GM12878 (cell line): ENCODE data around the gene SRD5A1.

Source experiments
- CBFB ChIP-seq: IDR thresholded peaks from 2 replicates; pipeline ENCODE4 v1.6.1; 2016; ENCODE audit warnings: antibody characterized with exemption, low read depth
- CREB1 ChIP-seq: IDR thresholded peaks from 2 replicates; pipeline ENCODE4 v1.6.1; 2012; ENCODE audit warnings: low read depth, mild to moderate bottlenecking, inconsistent platforms
- CTCF ChIP-seq, 3 experiments: IDR thresholded peaks in 2 of 3; conservative IDR thresholded peaks in 1 of 3; 2 replicates each; pipeline ENCODE4 v1.5.1; 2011; ENCODE audit warnings: low read depth in 3 of 3, low read length in 3 of 3, mild to moderate bottlenecking in 3 of 3, control low read depth in 2 of 3, moderate library complexity in 2 of 3, inconsistent platforms in 1 of 3, mixed read lengths in 1 of 3; ENCODE audit not compliant: control insufficient read depth in 2 of 3, insufficient read depth in 1 of 3; ENCODE audit errors: extremely low read depth in 1 of 3
- E2F8 ChIP-seq: fragments of 450-650 bp; IDR thresholded peaks from 2 replicates; pipeline ENCODE4 v1.6.1; 2018; ENCODE audit warnings: mild to moderate bottlenecking, low read depth, moderate library complexity; ENCODE audit not compliant: partially characterized antibody
- EZH2 ChIP-seq: IDR thresholded peaks from 2 replicates; pipeline ENCODE4 v1.6.1; 2012; ENCODE audit warnings: low read depth, mild to moderate bottlenecking, control low read depth, inconsistent platforms, low read length, borderline replicate concordance; ENCODE audit not compliant: control insufficient read depth
- KDM1A ChIP-seq: fragments of 200-600 bp; sonication (generic); IDR thresholded peaks from 2 replicates; pipeline ENCODE4 v1.6.1; 2016; ENCODE audit warnings: borderline replicate concordance
- RELA ChIP-seq: fragments of 450-650 bp; IDR thresholded peaks from 2 replicates; pipeline ENCODE4 v1.8.0; 2014; ENCODE audit warnings: borderline replicate concordance; ENCODE audit not compliant: partially characterized antibody
- SP1 ChIP-seq: IDR thresholded peaks from one replicate; pipeline ENCODE4 v1.6.1; 2011; ENCODE audit warnings: low read depth, low read length
- TCF7 ChIP-seq: IDR thresholded peaks from 2 replicates; pipeline ENCODE4 v1.6.1; 2014; ENCODE audit warnings: antibody characterized with exemption, borderline replicate concordance
- TF ChIP-seq, protein P1 (sequence below): IDR thresholded peaks from 2 replicates; pipeline ENCODE4 v1.6.1; 2012; ENCODE audit warnings: mild to moderate bottlenecking, low read depth, low read length

- TF ChIP-seq CTCF (IDR thresholded peaks at IDR 0.05 in 2 of 3, conservative IDR thresholded peaks at IDR 0.05 in 1 of 3; ENCODE audit: control insufficient read depth in 2 of 3, extremely low read depth in 1 of 3, insufficient read depth in 1 of 3, low read depth in 3 of 3, low read length in 3 of 3) = no peak
- TF ChIP-seq EZH2 = no peak
- no peak for TF ChIP-seq CBFB
- TF ChIP-seq RELA = no peak
- TF ChIP-seq KDM1A = no peak
- TF ChIP-seq, protein P1, sequence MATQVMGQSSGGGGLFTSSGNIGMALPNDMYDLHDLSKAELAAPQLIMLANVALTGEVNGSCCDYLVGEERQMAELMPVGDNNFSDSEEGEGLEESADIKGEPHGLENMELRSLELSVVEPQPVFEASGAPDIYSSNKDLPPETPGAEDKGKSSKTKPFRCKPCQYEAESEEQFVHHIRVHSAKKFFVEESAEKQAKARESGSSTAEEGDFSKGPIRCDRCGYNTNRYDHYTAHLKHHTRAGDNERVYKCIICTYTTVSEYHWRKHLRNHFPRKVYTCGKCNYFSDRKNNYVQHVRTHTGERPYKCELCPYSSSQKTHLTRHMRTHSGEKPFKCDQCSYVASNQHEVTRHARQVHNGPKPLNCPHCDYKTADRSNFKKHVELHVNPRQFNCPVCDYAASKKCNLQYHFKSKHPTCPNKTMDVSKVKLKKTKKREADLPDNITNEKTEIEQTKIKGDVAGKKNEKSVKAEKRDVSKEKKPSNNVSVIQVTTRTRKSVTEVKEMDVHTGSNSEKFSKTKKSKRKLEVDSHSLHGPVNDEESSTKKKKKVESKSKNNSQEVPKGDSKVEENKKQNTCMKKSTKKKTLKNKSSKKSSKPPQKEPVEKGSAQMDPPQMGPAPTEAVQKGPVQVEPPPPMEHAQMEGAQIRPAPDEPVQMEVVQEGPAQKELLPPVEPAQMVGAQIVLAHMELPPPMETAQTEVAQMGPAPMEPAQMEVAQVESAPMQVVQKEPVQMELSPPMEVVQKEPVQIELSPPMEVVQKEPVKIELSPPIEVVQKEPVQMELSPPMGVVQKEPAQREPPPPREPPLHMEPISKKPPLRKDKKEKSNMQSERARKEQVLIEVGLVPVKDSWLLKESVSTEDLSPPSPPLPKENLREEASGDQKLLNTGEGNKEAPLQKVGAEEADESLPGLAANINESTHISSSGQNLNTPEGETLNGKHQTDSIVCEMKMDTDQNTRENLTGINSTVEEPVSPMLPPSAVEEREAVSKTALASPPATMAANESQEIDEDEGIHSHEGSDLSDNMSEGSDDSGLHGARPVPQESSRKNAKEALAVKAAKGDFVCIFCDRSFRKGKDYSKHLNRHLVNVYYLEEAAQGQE = no peak
- no peak for TF ChIP-seq SP1
- TF ChIP-seq E2F8 = no peak
- TF ChIP-seq CREB1 = no peak
- TF ChIP-seq TCF7 = no peak
Observed at GRCh38 chr5:6717247-6717646, 84.0 kb downstream of the SRD5A1 start.
